HEK293 (cell line): Measurements from ENCODE around the gene CARM1.

Source experiments
- CTCF ChIA-PET: fragments of 350-600 bp; formaldehyde crosslinking; extraction: SDS; loops from one replicate; lab custom pipeline; 2021; ENCODE audit warnings: antibody characterized with exemption; lab: Yijun Ruan, JAX
- POLR2A ChIA-PET: fragments of 300-600 bp; formaldehyde crosslinking; extraction: SDS; loops from one replicate; lab custom pipeline; 2020; ENCODE audit warnings: antibody characterized with exemption, inconsistent platforms; lab: Yijun Ruan, JAX
- H3K27ac ChIP-seq: fragments of 200-500 bp; sonication (Bioruptor generic); 2 replicates; pipeline ENCODE4 v1.5.1; 2014; ENCODE audit warnings: low read depth, low read length, control low read depth, inconsistent platforms; ENCODE audit errors: extremely low read depth
- H3K36me3 ChIP-seq, 2 experiments: fragments of 200-500 bp in 1 of 2; sonication (Bioruptor generic) in 1 of 2; 1 replicate in 1 of 2; 2 replicates in 1 of 2; pipeline ENCODE4 v1.5.1; 2014 to 2017; ENCODE audit warnings: inconsistent platforms in 2 of 2, low read length in 2 of 2; ENCODE audit not compliant: control insufficient read depth in 2 of 2, insufficient read depth in 1 of 2
- H3K4me1 ChIP-seq: fragments of 200-500 bp; sonication (Bioruptor generic); 2 replicates; pipeline ENCODE4 v1.5.1; 2014; ENCODE audit warnings: mild to moderate bottlenecking, low read length, inconsistent platforms; ENCODE audit not compliant: control insufficient read depth, insufficient read depth
- H3K4me3 ChIP-seq: 2 replicates; pipeline ENCODE4 v1.5.1; 2011; ENCODE audit warnings: low read depth, mild to moderate bottlenecking, control low read depth, low read length, moderate library complexity
- H3K9me3 ChIP-seq: fragments of 200-500 bp; sonication (Bioruptor generic); 2 replicates; pipeline ENCODE4 v1.5.1; 2014; ENCODE audit warnings: low read depth, low read length, inconsistent platforms; ENCODE audit not compliant: control insufficient read depth, insufficient read depth
- GLIS2 ChIP-seq: fragments of 450-650 bp; formaldehyde crosslinking; IDR thresholded peaks from 2 replicates; pipeline ENCODE4 v1.5.1; 2016; ENCODE audit warnings: missing biosample characterization, missing genetic modification characterization
- HOXD13 ChIP-seq: sonication (generic); formaldehyde crosslinking; IDR thresholded peaks from 2 replicates; pipeline ENCODE4 v1.8.0; 2022; ENCODE audit warnings: missing genetic modification reagents, borderline replicate concordance
- KLF1 ChIP-seq: fragments of 450-650 bp; formaldehyde crosslinking; IDR thresholded peaks from 2 replicates; pipeline ENCODE4 v1.5.1; 2016; ENCODE audit warnings: missing biosample characterization, missing genetic modification characterization
- PATZ1 ChIP-seq: fragments of 450-650 bp; formaldehyde crosslinking; IDR thresholded peaks from 2 replicates; pipeline ENCODE4 v1.5.1; 2016; ENCODE audit warnings: missing biosample characterization, missing genetic modification characterization
- PBX3 ChIP-seq: sonication (generic); formaldehyde crosslinking; IDR thresholded peaks from 2 replicates; pipeline ENCODE4 v1.8.1; 2022; ENCODE audit warnings: mild to moderate bottlenecking, moderate library complexity, missing genetic modification reagents
- PRDM2 ChIP-seq: fragments of 450-650 bp; formaldehyde crosslinking; IDR thresholded peaks from 2 replicates; pipeline ENCODE4 v1.5.1; 2016; ENCODE audit warnings: missing biosample characterization, missing genetic modification characterization, borderline replicate concordance
- PRDM4 ChIP-seq: fragments of 450-650 bp; formaldehyde crosslinking; IDR thresholded peaks from 2 replicates; pipeline ENCODE4 v1.5.1; 2017; ENCODE audit warnings: missing biosample characterization, missing genetic modification characterization
- ZBTB26 ChIP-seq: fragments of 450-650 bp; formaldehyde crosslinking; optimal IDR thresholded peaks from 2 replicates; pipeline ENCODE3; 2016; ENCODE audit warnings: missing biosample characterization, mild to moderate bottlenecking, missing genetic modification characterization
- ZNF10 ChIP-seq: fragments of 450-650 bp; formaldehyde crosslinking; IDR thresholded peaks from 2 replicates; pipeline ENCODE4 v1.5.1; 2017; ENCODE audit warnings: missing biosample characterization, missing genetic modification characterization
- ZNF510 ChIP-seq: fragments of 450-650 bp; formaldehyde crosslinking; IDR thresholded peaks from 2 replicates; pipeline ENCODE4 v1.5.1; 2018; ENCODE audit warnings: mild to moderate bottlenecking, missing genetic modification characterization, missing biosample characterization; ENCODE audit not compliant: insufficient replicate concordance
- ZNF518A ChIP-seq: fragments of 450-650 bp; formaldehyde crosslinking; conservative IDR thresholded peaks from 2 replicates; pipeline ENCODE4 v1.5.1; 2016; ENCODE audit warnings: low read depth, missing biosample characterization, missing genetic modification characterization
- ZNF600 ChIP-seq: fragments of 450-650 bp; formaldehyde crosslinking; IDR thresholded peaks from 2 replicates; pipeline ENCODE4 v1.5.1; 2016; ENCODE audit warnings: missing biosample characterization, missing genetic modification characterization
- ZNF76 ChIP-seq: fragments of 450-650 bp; formaldehyde crosslinking; IDR thresholded peaks from 2 replicates; pipeline ENCODE4; 2016; ENCODE audit warnings: low read depth, missing biosample characterization, missing genetic modification characterization, borderline replicate concordance

Gene CARM1

GRCh38 chr19:10829967-10830366 is 41.4 kb upstream of the CARM1 start:
- POLR2A ChIA-PET, result interaction anchor here (1.1 kb wide), 1 partner anchor 112 kb away, joined by 4 read pairs; the partner anchor contains the start of gene DNM2
- no peaks in the 10 kb centered on the region for H3K9me3 ChIP-seq
- no peak overlapping the region for H3K27ac ChIP-seq
- peaks cover 9 to 78% of the 10 kb centered on the region in 2 experiments; a peak in 2 of 3 replicates for H3K36me3 ChIP-seq
- H3K4me3 ChIP-seq, result no peak overlapping the region
- CTCF ChIA-PET, result interaction anchor here (0.5 to 2.5 kb wide), 4 partner anchors 22 to 122 kb away, joined by 3 to 13 read pairs (median 4); partner anchors contain the start of gene DNM2
- TF ChIP-seq PATZ1 (tag by site-specific recombination) (peak; percentile 22; the same call in 1 of the 2 replicates), ZBTB26 (tag by site-specific recombination) (no peak), ZNF518A (tag by site-specific recombination) (no peak), GLIS2 (tag by site-specific recombination) (peak; percentile 39; the same call in 1 of the 2 replicates)
- no peaks in the 10 kb centered on the region for H3K4me1 ChIP-seq

GRCh38 chr19:10830370-10830769 is 41.0 kb upstream of the CARM1 start:
- POLR2A ChIA-PET, result interaction anchor here (1.1 kb wide), 1 partner anchor 113 kb away, joined by 4 read pairs; the partner anchor contains the start of gene DNM2
- H3K36me3 ChIP-seq, result peaks cover 6 to 76% of the 10 kb centered on the region in 2 experiments; a peak in 2 of 3 replicates
- CTCF ChIA-PET, result interaction anchor here (2.5 kb wide), 1 partner anchor 113 kb away, joined by 13 read pairs; the partner anchor contains the start of gene DNM2
- TF ChIP-seq HOXD13 (CRISPR knock-in tag) (no peak), ZNF510 (no peak), PRDM2 (tag by site-specific recombination) (no peak), ZNF76 (tag by site-specific recombination) (no peak), ZNF600 (no peak), PBX3 (CRISPR knock-in tag) (no peak), ZNF10 (tag by site-specific recombination) (no peak), KLF1 (tag by site-specific recombination) (no peak), PRDM4 (tag by site-specific recombination) (no peak)

More at GRCh38 chr19:10830370-10830769, 41.0 kb upstream of the CARM1 start:
- no peak overlapping the region for H3K4me3 ChIP-seq
- no peaks in the 10 kb centered on the region for H3K4me1 ChIP-seq
- H3K27ac ChIP-seq, result no peak overlapping the region
- no peaks in the 10 kb centered on the region for H3K9me3 ChIP-seq
